Mucosa of descending colon (tissue), 3 donors: ENCODE measurements around the gene ANKS6. TPM values are rescaled to one million over a fixed set of nuclear protein-coding genes. Genes with fewer than 3 reads are reported as not detected.

Experiments
- ATAC-seq: fragments of 200-7000 bp; cut with Tn5 transposase; one replicate; pipeline ENCODE4 v1.9.1; 2020; ENCODE audit warnings: mild to moderate bottlenecking, moderate library complexity
- DNase-seq, 3 donors: peaks; one replicate each; pipeline ENCODE4 v3.0.0-alpha.2; 2020
- H3K36me3 ChIP-seq: fragments of 200-600 bp; one replicate; pipeline ENCODE4 v1.8.0; 2021; ENCODE audit warnings: low read depth, mild to moderate bottlenecking
- H3K4me1 ChIP-seq: fragments of 200-600 bp; one replicate; pipeline ENCODE4 v1.8.0; 2021; ENCODE audit warnings: low read depth, mild to moderate bottlenecking
- H3K4me3 ChIP-seq: fragments of 200-600 bp; one replicate; pipeline ENCODE4 v1.8.0; 2021; ENCODE audit warnings: mild to moderate bottlenecking
- H3K9me3 ChIP-seq: fragments of 200-600 bp; one replicate; pipeline ENCODE4 v1.8.0; 2021; ENCODE audit warnings: mild to moderate bottlenecking
- CTCF ChIP-seq: fragments of 200-600 bp; IDR thresholded peaks from one replicate; pipeline ENCODE4 v1.8.0; 2022; ENCODE audit warnings: antibody characterized with exemption, mild to moderate bottlenecking
- intact Hi-C, 2 donors: fragments of 100-400 bp; cut with DNase I in 1 of 2; cut with micrococcal nuclease in 1 of 2; formaldehyde crosslinking; loops; one replicate each; pipeline versions ENCODE4 v1.11.0 to v1.11.1; 2022; cut with DNase I, micrococcal nuclease
- total RNA-seq, 3 donors: library from RNA; stranded (reverse); fragmentation: NEBNext Ultra II Directional in 2 of 3; extraction: Animal tissue kit (Norgen Biotek cat#: 25700) in 2 of 3; gene quantifications; one replicate each; pipeline versions ENCODE4 v1.2.1 to v1.2.4, GENCODE V29; 2021 to 2023
- donor health status: DM: no; HTN: no; CAD: no; lungs with moderate emphysema.
- donor health status: DM: no; HTN: no; CAD: no.
- donor health status: DM: no; HTN: yes; CAD: no.

ANKS6 gene
- total RNA-seq, 3 donors from 2014 or later = 16.6 to 23.4 (median 22.4) TPM

- Histone ChIP-seq H3K36me3 (peaks cover 5% of the 10 kb centered on the region), H3K9me3 (no peaks in the 10 kb centered on the region), H3K4me1 (no peaks in the 10 kb centered on the region), H3K4me3 (no peak overlapping the region)
- ATAC-seq (no peak), DNase-seq (no peak)
- no peak for TF ChIP-seq CTCF
- intact Hi-C loops = no loop called here
These were observed 29.2 kb downstream of the ANKS6 start for GRCh38 chr9:98767196-98767595.

GRCh38 chr9:98766586-98766985 is 29.8 kb downstream of the ANKS6 start:
- peaks cover 5% of the 10 kb centered on the region for H3K36me3 ChIP-seq

GRCh38 chr9:98765256-98765655 is 31.1 kb downstream of the ANKS6 start:
- no peaks in the 10 kb centered on the region for H3K4me1 ChIP-seq
- H3K4me3 ChIP-seq = no peak overlapping the region
- TF ChIP-seq CTCF = no peak
- intact Hi-C loops = no loop called here
- peaks cover 5% of the 10 kb centered on the region for H3K36me3 ChIP-seq
- no peak for ATAC-seq
- DNase-seq = no peak
- no peaks in the 10 kb centered on the region for H3K9me3 ChIP-seq

More at GRCh38 chr9:98766586-98766985, 29.8 kb downstream of the ANKS6 start:
- intact Hi-C loops = no loop called here
- no peak overlapping the region for H3K4me3 ChIP-seq
- no peaks in the 10 kb centered on the region for H3K9me3 ChIP-seq
- no peak for TF ChIP-seq CTCF
- ATAC-seq (no peak), DNase-seq (no peak)
- H3K4me1 ChIP-seq = no peaks in the 10 kb centered on the region

GRCh38 chr9:98763986-98764745 is 32.2 kb downstream of the ANKS6 start:
- TF ChIP-seq CTCF = no peak
- intact Hi-C loops = no loop called here
- Histone ChIP-seq H3K36me3 (peaks cover 5% of the 10 kb centered on the region), H3K9me3 (peaks cover under 1% of the 10 kb centered on the region), H3K4me1 (no peaks in the 10 kb centered on the region), H3K4me3 (no peak overlapping the region)
- ATAC-seq = no peak
- no peak for DNase-seq

GRCh38 chr9:98760231-98760630 is 36.1 kb downstream of the ANKS6 start:
- DNase-seq = no peak
- H3K36me3 ChIP-seq = no peaks in the 10 kb centered on the region
- no peak for TF ChIP-seq CTCF
- H3K9me3 ChIP-seq = peaks cover 7% of the 10 kb centered on the region
- H3K4me1 ChIP-seq = no peaks in the 10 kb centered on the region
- no peak overlapping the region for H3K4me3 ChIP-seq
- intact Hi-C loops = no loop called here
- ATAC-seq = no peak
